C1 segment of cervical spinal cord (tissue), 14 donors: ENCODE data around the gene PARP16.

Experiments used
- DNase-seq, 14 donors: peaks; one replicate each; lab custom pipeline; 2025; lab: John Stamatoyannopoulos, UW

The PARP16 gene

DNA sequence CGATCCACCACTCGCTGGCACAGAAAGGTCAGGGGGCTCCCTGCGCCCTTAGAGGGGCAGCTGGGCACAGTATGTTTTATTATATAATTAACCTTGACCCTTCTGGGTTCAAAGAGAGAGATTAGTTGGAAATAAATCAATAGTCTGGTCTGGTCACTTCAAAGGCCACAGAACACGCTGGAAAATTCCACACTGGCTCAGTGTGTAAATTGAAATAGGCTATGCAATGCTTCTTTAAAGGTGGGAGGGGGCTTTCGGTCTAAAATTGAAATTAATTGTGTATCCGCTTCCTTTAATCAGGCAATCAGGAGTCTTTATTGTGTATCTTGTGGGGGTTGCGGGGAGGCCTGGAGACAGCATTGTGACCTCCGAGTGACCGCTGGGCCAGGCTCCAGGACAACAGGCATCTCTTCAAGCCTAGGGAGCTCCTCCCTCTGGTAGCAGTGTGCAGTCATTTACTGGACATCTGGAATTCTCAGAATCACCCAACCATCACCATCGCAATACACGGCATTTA lies 25.8 kb upstream of the PARP16 start:
- DNase-seq, result peak in 11 of 14 donors; percentile 12 to 62 (median 36)

- no peak for DNase-seq
Measured at GRCh38 chr15:65311760-65312159, 25.1 kb upstream of the PARP16 start.

DNA sequence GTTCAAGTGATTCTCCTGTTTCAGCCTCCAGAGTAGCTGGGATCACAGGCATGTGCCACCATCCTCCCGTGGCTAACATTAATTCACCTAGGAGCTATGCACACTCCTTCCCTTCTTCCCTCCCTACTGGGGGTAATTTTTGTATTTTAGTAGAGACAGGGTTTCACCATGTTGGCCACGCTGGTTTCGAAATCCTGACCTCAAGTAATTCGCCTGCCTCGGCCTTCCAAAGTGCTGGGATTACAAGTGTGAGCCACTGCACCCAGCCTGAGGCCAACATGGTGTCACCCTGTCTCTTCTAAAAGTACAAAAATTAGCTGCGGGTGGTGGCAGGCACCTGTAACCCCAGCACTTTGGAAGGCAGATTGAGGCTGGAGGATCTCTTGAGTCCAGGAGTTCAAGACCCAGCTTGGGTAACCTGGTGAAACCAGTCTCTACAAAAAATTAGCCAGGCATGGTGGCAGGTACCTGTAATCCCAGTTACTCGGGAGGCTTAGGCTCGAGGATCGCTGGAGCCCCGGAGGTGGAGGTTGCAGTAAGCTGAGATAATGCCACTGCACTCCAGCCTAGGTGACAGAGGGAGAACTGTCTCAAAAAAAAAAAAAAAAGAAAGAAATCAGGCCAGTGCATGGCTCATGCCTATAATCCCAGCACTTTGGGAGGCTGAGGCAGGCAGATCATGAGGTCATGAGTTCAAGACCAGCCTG lies 23.9 kb upstream of the PARP16 start:
- DNase-seq, result no peak

DNA sequence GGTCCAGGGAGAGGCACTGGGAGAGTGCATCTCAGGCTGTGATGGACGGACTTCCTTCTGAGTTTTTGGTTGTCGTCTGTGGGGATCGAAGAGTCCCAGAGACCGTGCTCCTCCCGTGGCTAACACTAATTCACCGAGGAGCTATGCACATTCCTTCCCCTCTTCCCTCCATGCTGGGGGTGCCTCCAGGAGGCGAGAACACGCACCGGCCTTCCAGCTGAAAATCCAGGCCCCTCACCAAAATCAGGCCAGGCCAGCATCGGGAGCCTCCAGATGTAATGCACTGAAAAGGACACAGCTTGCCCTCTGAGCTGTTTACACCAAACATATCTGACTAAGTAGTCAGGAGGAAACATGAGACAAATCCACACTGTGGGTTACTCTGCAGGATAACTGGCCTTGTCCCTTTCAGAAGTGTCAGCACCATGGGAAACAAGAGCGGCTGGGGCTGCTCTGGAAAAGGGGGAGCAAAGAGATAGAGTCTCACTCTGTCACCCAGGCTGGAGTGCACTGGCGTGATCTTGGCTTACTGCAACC lies 23.3 kb upstream of the PARP16 start:
- DNase-seq, result no peak

DNA sequence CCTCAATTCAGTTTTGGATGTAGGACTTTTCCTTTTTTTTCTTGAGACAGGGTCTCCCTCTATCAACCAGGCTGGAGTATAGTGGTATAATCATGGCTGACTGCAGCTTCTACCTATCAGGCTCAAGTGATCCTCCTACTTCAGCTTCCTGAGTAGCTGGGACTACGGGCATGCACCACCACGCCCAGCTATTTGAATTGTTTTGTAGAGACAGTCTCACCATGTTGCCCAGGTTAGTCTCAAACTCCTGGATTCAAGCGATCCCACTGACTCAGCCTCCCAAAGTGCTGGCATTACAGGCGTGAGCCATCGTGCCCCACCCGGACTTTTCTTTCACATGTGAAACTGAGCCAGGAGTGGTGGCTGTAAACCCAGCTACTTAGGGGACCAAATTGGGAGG lies 21.3 kb upstream of the PARP16 start:
- DNase-seq, result no peak

- DNase-seq, result no peak
Measured at GRCh38 chr15:65306551-65306950, 19.9 kb upstream of the PARP16 start.

DNA sequence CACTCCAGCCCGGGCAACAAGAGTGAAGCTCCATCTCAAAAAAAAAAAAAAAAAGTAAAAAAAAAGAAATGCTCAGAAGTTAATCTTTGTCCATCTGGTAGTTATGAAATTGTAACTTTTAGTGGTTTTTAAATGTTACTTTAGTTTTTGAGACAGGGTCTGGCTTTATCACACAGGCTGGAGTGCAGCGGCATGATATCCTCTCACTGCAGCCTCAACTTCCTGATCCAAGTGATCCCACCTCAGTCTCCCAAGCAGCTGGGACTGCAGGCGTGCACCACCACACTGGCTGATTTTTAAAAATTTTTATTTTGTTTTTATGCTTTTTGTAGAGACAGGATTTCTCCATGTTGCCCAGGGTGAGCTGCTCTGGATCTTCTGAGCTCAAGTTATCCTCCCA lies 19.1 kb upstream of the PARP16 start:
- DNase-seq, result no peak

DNA sequence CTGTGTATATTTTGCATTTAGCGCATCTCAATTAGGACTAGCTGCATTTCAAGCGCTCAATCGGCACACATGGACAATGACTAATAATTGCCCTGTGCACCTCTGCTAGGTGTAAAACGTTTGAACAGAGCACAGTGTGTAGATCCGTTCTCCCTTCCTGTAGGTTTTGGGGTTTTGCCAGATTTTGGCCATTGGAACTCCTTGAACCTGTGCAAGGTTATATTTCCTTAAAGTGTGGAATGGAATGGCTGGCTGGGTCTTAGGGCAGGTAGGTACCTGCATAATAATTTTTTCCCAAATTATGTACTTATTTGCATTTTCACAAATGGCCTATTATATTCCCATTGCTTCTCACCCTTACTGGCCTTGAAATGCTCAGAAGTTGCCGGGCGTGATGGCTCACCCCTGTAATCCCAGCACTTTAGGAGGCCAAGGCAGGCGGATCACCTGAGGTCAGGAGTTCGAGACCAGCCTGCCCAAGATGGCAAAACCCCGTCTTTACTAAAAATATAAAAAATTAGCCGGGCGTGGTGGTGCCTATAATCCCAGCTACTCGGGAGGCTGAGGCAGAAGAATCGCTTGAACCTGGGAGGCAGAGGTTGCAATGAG lies 18.6 kb upstream of the PARP16 start:
- DNase-seq, result no peak

DNA sequence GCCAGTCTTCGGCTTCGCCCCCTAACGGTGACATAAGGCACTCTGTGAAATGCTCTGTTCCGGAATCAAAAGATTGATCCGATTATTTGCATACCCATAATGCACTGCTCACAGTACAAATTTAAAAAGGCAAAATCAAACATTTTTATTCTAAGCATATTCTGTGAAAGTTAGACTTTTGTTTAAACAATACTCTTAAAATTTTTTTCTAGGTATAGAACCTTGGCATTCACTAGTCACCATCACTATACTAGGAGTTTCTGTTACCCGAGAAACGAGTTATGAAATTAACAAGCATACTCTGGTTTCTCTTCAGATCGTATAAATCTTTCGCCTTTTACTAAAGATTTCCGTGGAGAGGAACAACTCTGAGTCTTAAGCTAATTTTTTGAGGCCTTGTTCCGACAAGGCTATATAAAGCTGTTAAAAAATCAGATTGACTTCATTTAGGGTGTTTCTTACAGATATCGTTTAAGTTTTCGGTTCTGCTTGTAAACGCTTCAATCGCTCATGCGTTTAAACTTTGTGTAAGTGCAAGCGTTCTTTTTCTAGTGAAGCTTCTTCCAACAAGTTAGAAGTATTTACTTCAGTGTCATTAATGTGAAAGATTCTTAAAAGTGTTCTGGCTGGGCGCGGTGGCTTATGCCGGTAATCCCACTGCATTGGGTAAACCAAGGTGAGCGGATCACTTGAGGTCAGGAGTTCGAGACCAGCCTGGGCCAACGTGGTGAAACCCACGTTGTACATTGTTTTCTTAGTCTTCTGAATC lies 17.9 kb upstream of the PARP16 start, which contains the start of gene RNU5B-1:
Gene RNU5B-1, plus strand, starts transcription at position 297 of the 769 bp plus-strand sequence.
- DNase-seq, result peak in 8 of 14 donors; percentile 22 to 92 (median 43)

GRCh38 chr15:65303687-65304380 lies 17.2 kb upstream of the PARP16 start:
- peak in 12 of 14 donors; percentile 40 to 76 (median 58) for DNase-seq

DNA sequence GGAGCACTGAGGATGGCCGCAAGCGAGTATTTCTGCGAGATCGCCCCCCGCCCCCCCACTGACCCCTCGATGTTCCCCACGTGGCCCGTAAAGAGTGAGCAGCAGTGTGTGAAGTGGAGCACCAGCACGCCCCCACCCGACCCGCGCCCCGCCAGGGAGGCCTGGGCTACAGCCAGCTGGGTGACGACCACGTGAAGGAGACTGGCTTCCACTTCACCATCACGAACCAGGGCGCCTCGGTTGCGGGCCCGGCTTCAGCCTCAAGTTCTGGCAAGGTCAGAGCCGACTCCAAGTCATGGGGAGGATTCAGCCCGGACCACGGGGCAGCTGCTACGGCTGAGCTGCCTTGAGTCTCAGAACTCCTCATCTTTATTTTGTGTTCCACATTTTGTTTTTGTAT lies 15.4 kb upstream of the PARP16 start:
- DNase-seq, result peak in 2 of 14 donors; percentile 8 to 10

DNA sequence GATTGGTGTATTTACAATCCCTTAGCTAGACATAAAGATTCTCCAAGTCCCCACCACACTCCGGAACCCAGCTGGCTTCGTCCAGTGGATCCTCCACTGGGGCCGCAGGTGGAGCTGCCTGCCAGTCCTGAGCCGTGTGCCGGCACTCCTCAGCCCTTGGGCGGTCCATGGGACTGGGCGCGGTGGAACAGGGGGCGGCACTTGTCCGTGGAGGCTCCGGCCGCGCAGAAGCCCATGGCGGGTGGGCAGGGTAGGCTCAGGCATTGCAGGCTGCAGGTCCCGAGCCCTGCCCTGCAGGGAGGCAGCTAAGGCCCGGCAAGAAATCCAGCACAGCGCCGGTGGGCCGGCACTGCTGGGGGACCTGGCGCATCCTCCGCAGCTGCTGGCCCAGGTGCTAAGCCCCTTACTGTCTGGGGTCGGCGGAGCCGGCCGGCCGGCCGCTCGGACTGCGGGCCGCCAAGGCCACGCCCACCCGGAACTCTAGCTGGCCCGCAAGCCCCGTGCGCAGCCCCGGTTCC lies 14.3 kb upstream of the PARP16 start:
- no peak for DNase-seq

DNA sequence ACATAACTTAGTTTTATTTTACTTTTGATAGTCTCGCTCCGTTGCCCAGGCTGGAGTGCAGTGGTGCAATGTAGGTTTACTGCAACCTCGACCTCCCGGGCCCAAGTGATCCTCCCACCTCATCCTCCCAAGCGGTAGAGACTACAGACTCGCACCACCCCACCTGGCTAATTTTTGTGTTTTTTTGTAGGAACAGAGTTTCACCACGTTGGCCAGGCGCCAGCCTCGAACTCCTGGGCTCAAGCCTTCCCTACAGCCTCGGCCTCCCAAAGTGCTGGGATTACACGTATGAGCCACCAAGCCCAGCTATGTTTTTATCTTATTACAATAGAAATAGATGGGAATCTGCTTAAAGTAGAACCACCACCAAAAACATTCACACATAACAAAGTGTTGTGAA lies 12.0 kb upstream of the PARP16 start:
- DNase-seq, result no peak

DNA sequence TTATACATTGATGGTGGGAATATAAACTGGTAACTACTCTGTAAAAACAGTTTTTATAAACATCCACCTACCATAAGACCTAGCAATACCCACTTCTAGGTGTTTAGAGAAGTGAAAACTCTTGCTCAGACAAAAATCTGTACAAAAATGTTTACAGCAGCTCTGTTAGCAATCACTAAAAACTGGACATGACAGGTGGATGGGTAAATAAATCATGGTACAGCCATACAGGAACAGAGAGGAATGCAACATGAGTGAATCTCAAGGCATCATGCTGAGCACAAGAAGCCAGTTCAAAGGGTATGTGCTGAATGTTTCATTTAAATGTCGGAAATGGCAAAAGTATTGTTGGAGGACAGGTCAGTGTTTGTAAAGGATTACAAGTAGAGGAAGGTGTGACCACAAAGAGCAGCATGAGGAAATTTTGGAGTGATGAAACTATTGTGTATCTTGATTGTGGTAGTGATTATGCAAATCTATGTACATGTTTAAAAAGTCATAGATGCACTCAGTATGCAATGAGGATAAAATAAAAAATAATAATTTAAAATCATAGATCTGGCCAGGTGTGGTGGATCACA lies 6.3 kb upstream of the PARP16 start:
- no peak for DNase-seq

GRCh38 chr15:65290228-65290627 lies 3.5 kb upstream of the PARP16 start:
- DNase-seq, result no peak

- no peak for DNase-seq
Measured at GRCh38 chr15:65289261-65289854, 2.7 kb upstream of the PARP16 start.

GRCh38 chr15:65287520-65287855 lies 805 bp upstream of the PARP16 start:
- DNase-seq, result no peak

DNA sequence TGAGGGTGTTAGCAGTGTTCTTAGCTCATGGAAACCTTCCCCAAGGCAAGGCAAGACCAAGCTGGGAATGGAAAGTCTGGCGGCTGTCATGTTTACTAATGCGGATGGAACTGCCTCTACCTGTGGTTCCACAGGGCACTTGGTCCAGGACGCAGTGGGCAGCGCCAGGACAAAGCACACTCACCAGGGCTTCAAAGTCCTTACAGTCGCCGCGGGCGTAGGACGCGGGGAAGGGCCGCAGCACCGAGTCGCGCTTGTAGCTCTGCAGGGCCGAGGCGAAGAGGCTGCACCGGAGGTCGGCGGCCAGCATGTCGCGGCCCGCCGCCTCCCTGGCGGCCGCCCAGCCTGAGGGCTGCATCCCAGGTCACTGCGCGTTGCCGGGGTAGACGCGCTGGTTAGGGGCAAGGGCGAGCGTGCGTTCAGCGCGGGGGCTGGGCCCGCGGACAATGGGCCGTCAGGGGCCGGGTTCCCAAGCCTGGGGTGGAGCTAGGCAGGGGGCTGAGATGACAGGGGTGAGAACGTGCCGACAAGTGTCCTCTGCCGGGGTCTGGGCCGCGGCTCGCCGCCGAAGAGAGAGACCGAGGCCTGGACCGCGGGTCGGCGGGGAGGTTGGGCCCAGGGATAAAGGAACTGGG lies 497 bp downstream of the PARP16 start:
- peak in 7 of 14 donors; percentile 39 to 78 (median 64) for DNase-seq

- no peak for DNase-seq
Measured at GRCh38 chr15:65285291-65286068, 1.2 kb downstream of the PARP16 start.
